Nephron (organoid): ENCODE results near the gene PPIF.

Experiments
- H3K27ac Mint-ChIP-seq, 3 experiments: 2 replicates each; pipeline ENCODE4 v1.8.0; 2020; ENCODE audit warnings: mixed read lengths in 3 of 3, mild to moderate bottlenecking in 2 of 3, moderate library complexity in 1 of 3
- H3K27me3 Mint-ChIP-seq: 2 replicates; pipeline ENCODE4 v1.8.0; 2021; ENCODE audit warnings: low read depth, mild to moderate bottlenecking, moderate library complexity, mixed read lengths
- H3K36me3 Mint-ChIP-seq: 2 replicates; pipeline ENCODE4 v1.8.0; 2020; ENCODE audit warnings: low read depth, mixed read lengths
- H3K4me1 Mint-ChIP-seq: 2 replicates; pipeline ENCODE4 v1.8.0; 2020; ENCODE audit warnings: mixed read lengths
- H3K4me3 Mint-ChIP-seq, 3 experiments: 2 replicates each; pipeline ENCODE4 v1.8.0; 2020; ENCODE audit warnings: mild to moderate bottlenecking in 3 of 3, mixed read lengths in 3 of 3, moderate library complexity in 2 of 3
- H3K9me3 Mint-ChIP-seq: 2 replicates; pipeline ENCODE4 v1.8.0; 2020; ENCODE audit warnings: mixed read lengths
- TF ChIP-seq, protein P1 (sequence below), 3 experiments: fragments of 200-600 bp; sonication (generic); IDR thresholded peaks; one replicate each; pipeline ENCODE4 v1.5.0; 2021; ENCODE audit warnings: antibody characterized with exemption in 3 of 3; ENCODE audit not compliant: unreplicated experiment in 3 of 3

Gene PPIF

DNA sequence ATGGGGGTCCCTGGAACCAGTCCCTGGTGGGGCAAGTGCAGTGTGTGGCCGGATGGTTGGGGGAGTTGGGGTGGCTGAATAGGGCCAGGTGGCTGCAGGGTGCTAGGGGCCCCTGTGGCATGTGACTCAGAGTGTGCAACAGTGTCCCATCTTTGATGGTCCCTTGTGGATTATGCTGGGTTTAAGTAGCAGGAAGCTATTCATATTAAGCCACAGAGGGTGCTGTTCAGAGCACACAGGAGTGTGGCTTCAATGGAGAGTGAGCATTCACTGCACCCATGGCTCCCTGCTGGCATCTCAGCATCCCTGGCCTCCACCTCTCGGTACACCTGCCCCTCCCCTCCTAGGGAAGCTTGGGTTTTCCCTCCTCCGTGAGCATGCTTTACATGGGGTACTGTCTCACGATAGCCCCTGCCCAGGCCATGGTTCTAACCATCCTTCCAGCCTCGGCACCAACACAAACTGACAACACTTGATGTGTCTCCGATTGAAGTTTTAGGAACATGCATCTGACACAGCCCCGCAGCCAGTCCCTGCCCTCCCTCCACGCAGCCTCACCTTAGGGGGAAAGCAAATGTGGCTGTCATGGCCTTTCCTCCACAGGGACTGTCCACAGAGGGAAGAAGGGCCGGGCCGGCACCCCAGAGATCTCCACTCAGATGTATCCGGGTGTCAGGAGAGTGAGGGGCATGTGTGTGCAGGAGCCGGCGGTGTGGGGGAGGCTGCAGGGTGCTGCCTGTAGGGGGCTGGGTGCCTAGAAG, 30.4 kb upstream of the PPIF start:
- Mint-ChIP-seq H3K4me3 (no peak overlapping the region), H3K4me1 (peaks cover 16% of the 10 kb centered on the region), H3K27ac (peak overlapping the region in 2 of 3 experiments; percentile 11 to 22), H3K36me3 (peaks cover 23% of the 10 kb centered on the region), H3K27me3 (no peaks in the 10 kb centered on the region), H3K9me3 (no peaks in the 10 kb centered on the region)
- TF ChIP-seq, protein P1, sequence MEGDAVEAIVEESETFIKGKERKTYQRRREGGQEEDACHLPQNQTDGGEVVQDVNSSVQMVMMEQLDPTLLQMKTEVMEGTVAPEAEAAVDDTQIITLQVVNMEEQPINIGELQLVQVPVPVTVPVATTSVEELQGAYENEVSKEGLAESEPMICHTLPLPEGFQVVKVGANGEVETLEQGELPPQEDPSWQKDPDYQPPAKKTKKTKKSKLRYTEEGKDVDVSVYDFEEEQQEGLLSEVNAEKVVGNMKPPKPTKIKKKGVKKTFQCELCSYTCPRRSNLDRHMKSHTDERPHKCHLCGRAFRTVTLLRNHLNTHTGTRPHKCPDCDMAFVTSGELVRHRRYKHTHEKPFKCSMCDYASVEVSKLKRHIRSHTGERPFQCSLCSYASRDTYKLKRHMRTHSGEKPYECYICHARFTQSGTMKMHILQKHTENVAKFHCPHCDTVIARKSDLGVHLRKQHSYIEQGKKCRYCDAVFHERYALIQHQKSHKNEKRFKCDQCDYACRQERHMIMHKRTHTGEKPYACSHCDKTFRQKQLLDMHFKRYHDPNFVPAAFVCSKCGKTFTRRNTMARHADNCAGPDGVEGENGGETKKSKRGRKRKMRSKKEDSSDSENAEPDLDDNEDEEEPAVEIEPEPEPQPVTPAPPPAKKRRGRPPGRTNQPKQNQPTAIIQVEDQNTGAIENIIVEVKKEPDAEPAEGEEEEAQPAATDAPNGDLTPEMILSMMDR (IDR thresholded peaks at IDR 0.05; ENCODE audit: unreplicated experiment in 3 of 3) = no peak

DNA sequence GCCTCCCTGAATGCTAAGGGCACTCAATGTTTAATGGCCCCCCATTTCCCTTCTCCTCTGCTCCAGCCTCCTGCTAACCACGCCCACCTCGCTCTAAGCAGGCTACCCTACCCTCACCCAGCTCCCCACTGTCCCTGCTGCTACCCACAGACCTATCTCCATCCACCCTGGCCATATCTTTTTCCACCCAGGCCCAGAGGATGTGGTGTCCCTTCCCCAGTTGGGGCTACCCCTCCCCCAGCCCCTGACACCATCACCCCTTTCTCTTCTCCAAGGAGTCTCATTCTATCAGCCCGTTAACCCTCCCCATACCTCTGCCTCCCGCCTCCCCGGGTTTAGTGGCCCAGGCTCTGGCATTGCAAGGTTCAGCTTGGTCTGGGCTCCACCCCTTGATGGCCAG, 28.9 kb upstream of the PPIF start:
- Mint-ChIP-seq H3K27me3 (no peaks in the 10 kb centered on the region), H3K36me3 (peaks cover 16% of the 10 kb centered on the region), H3K4me3 (no peak overlapping the region), H3K9me3 (no peaks in the 10 kb centered on the region), H3K27ac (peak overlapping the region in 1 of 3 experiments; percentile 20), H3K4me1 (peaks cover 22% of the 10 kb centered on the region)
- TF ChIP-seq, protein P1 (IDR thresholded peaks at IDR 0.05; ENCODE audit: unreplicated experiment in 3 of 3) = no peak

DNA sequence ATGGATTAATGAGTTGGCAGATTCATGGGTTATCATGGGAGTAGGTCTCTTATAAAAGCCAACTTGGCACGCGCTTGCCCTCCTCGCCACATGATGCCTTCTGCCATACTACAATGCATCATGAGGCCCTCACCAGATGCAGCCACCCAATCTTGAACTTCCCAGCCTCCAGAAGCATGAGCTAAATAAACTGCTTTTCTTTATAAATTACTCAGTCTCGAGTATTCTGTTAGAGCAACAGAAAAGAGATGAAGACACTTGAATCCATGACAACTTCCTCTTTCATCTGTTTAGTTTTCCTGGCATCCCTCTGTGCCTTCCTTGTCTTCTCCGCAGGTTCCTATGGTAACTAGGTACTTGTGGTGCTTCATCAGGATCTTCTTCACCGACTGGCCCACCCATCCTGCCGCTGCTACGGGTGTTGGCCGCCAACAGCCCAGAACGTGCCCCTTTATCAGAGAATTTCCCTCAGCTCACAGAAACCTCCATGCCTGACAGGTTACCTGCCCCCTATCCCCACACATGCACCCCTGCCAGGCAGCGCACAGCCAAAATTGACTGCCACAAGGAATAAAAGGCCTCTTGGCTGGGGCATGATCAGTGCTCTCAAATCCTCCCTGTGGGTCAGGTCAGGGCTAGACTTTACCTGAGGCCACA, 28.0 kb upstream of the PPIF start:
- H3K27ac Mint-ChIP-seq = no peak overlapping the region
- H3K9me3 Mint-ChIP-seq = no peaks in the 10 kb centered on the region
- H3K27me3 Mint-ChIP-seq = no peaks in the 10 kb centered on the region
- peaks cover 24% of the 10 kb centered on the region for H3K4me1 Mint-ChIP-seq
- H3K36me3 Mint-ChIP-seq = peaks cover 11% of the 10 kb centered on the region
- H3K4me3 Mint-ChIP-seq = no peak overlapping the region
- TF ChIP-seq, protein P1 (IDR thresholded peaks at IDR 0.05; ENCODE audit: unreplicated experiment in 3 of 3) = no peak

DNA sequence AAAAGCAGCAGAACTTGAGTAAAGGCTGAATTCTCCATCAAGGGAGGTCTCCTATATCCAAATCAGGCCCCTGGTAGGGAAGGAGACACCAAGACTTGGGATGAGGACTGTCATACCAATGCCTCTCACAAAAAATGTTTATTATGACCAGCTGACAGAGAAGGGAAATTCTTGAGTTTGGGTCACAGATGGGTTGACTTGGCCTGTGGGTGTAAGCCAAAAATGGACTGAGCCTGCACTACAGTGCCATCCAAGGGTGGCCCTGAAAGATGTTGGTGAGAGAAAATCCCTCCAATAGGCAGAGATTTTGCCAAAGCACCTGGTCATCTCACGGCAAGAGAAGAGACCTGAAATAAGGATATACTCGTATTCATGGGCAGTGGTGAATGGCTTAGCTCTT, 27.0 kb upstream of the PPIF start:
- peaks cover 8% of the 10 kb centered on the region for H3K36me3 Mint-ChIP-seq
- H3K27ac Mint-ChIP-seq = no peak overlapping the region
- no peak overlapping the region for H3K4me3 Mint-ChIP-seq
- TF ChIP-seq, protein P1 (IDR thresholded peaks at IDR 0.05; ENCODE audit: unreplicated experiment in 3 of 3) = no peak
- H3K9me3 Mint-ChIP-seq = no peaks in the 10 kb centered on the region
- H3K27me3 Mint-ChIP-seq = no peaks in the 10 kb centered on the region
- H3K4me1 Mint-ChIP-seq = peaks cover 24% of the 10 kb centered on the region

DNA sequence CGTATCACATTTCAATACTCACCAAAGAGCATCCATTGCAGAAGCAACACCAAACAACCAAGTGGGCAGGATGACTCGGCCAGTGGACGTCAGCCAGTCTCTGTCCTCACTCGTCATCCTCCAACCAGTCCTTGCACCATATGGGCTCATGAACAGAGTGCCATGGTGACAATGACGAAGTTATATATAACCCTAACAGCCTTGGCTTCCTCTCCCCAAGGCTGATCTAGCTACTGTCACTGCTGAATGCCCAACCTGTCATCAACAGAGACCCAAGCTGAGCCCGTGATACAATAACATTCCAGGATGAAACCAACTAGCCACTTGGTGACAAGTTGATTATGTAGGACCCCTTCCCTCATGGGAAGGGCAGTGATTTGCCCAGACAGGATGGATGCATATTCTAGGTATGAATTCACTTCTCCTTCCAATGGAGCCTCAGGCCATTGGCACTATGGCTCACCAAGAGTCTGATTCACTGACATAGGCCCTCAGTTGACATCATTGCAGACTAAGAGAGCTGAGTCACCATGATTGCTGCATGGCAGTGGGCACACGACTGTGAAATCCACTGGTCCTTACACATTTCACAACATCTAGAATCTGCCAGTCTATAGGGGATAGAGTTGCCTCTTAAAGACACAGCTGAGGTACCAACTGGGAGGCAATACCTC, 26.3 kb upstream of the PPIF start:
- Mint-ChIP-seq H3K27ac (no peak overlapping the region), H3K4me1 (peaks cover 24% of the 10 kb centered on the region), H3K4me3 (no peak overlapping the region), H3K27me3 (no peaks in the 10 kb centered on the region), H3K36me3 (peaks cover 1% of the 10 kb centered on the region), H3K9me3 (no peaks in the 10 kb centered on the region)
- TF ChIP-seq, protein P1 (IDR thresholded peaks at IDR 0.05; ENCODE audit: unreplicated experiment in 3 of 3) = no peak
